KMS-11 (cell line): ENCODE measurements around the gene CECR2.
"Not testable (repeated sequence)": the region's sequence is repeated elsewhere in the genome, so short reads cannot be mapped to it uniquely, and the experiment has no call there.

Experiments
- H2AFZ ChIP-seq: fragments of 200-600 bp; sonication (generic); 2 replicates; pipeline ENCODE4 v1.6.1; 2016; ENCODE audit warnings: antibody characterized with exemption, mixed run types, low read depth
- H3K27ac ChIP-seq: fragments of 200-600 bp; sonication (generic); 2 replicates; pipeline ENCODE4 v1.6.1; 2016; ENCODE audit warnings: mild to moderate bottlenecking, mixed run types
- H3K27me3 ChIP-seq: fragments of 200-600 bp; sonication (generic); 2 replicates; pipeline ENCODE4 v1.6.1; 2017; ENCODE audit warnings: mild to moderate bottlenecking, low read depth, mixed run types, moderate library complexity; ENCODE audit not compliant: insufficient read depth
- H3K36me3 ChIP-seq: fragments of 200-600 bp; sonication (generic); 2 replicates; pipeline ENCODE4 v1.6.1; 2017; ENCODE audit warnings: mild to moderate bottlenecking, mixed run types; ENCODE audit not compliant: insufficient read depth
- H3K4me1 ChIP-seq: fragments of 200-600 bp; sonication (generic); 2 replicates; pipeline ENCODE4 v1.6.1; 2016; ENCODE audit warnings: mild to moderate bottlenecking, low read depth, mixed run types; ENCODE audit not compliant: poor library complexity, severe bottlenecking
- H3K4me2 ChIP-seq: fragments of 200-600 bp; sonication (generic); 2 replicates; pipeline ENCODE4 v1.7.0; 2016; ENCODE audit warnings: mild to moderate bottlenecking, mixed run types
- H3K4me3 ChIP-seq: fragments of 200-600 bp; sonication (generic); IDR thresholded peaks from 2 replicates; pipeline ENCODE4 v1.6.1; 2017; ENCODE audit warnings: low read depth, low read length, mixed read lengths; ENCODE audit not compliant: insufficient read depth
- H3K79me2 ChIP-seq: fragments of 200-600 bp; sonication (generic); 2 replicates; pipeline ENCODE4 v1.6.1; 2016; ENCODE audit warnings: low read depth, mixed run types; ENCODE audit not compliant: insufficient read depth
- H3K9ac ChIP-seq: fragments of 200-600 bp; sonication (generic); 2 replicates; pipeline ENCODE4 v1.6.1; 2016; ENCODE audit warnings: mild to moderate bottlenecking, mixed run types
- H4K20me1 ChIP-seq: fragments of 200-600 bp; sonication (generic); 2 replicates; pipeline ENCODE4 v1.6.1; 2016; ENCODE audit warnings: mild to moderate bottlenecking, mixed run types; ENCODE audit not compliant: insufficient read depth
- TF ChIP-seq, protein P1 (sequence below): fragments of 200-600 bp; sonication (generic); conservative IDR thresholded peaks from 2 replicates; pipeline ENCODE4 v1.6.1; 2017; ENCODE audit warnings: low read depth, mild to moderate bottlenecking, antibody characterized with exemption, low read length, moderate library complexity, mixed read lengths

The CECR2 gene

DNA sequence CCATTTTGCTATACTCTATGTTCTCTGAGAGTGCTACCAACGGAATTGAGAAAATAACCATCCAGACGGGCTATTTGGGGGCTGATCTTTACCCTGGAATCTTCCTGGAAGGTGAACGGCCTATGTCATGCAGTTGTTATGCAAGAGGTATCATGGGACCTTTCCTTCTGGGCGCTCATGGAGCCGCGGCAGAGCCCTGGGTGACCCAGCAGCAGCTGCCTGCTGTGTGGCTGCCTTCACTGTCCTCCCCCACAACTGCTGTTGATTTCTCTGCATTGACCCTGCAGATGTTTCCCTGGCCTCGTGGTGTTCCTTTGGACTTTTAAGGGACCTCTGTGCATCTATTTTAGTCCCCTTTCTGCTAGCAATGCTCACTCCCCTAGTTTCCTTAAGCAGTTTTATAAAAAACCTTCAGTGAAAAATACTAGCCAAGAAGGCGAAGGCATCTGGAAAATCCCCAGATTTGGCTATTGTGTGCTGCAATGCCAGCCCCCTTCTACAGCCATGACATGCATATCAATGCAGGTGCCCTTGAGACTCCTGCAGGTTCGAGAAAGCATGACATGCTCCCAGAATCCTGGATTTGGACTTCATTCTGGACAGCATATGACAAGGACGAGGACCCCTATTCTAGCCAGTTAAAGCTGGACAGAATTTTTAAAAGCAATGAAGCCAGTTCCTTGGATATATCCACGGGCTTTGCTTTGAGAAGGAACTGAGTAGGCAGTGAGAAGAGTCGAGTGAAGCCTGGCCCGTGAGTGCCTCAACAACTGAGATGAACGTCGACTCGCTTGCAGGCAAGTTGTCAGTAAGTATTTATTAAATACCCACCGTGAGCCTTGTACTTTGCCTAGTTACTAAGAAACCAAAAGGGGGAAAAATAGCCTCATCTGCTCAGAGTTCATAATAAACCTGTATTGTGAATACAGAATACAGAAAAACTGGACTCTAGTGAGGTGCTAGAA, 193.9 kb downstream of the CECR2 start, which contains the start of gene SLC25A18:
Gene SLC25A18 (plus strand): TSS at position 593 of the 965 bp plus-strand sequence. CDS start 16,447 bp downstream, outside the sequence.
- Histone ChIP-seq H3K4me2 (no peak within 1 kb of the TSS), H2AFZ (no peak within 1 kb of the TSS), H3K4me1 (no peaks in the 10 kb centered on the region), H4K20me1 (no peaks in the 10 kb centered on the region), H3K27me3 (no peaks in the 10 kb centered on the region), H3K79me2 (no peaks in the 10 kb centered on the region), H3K9ac (no peak within 1 kb of the TSS), H3K4me3 (no peak within 1 kb of the TSS), H3K36me3 (no peaks in the 10 kb centered on the region), H3K27ac (no peak within 1 kb of the TSS)
- TF ChIP-seq, protein P1, sequence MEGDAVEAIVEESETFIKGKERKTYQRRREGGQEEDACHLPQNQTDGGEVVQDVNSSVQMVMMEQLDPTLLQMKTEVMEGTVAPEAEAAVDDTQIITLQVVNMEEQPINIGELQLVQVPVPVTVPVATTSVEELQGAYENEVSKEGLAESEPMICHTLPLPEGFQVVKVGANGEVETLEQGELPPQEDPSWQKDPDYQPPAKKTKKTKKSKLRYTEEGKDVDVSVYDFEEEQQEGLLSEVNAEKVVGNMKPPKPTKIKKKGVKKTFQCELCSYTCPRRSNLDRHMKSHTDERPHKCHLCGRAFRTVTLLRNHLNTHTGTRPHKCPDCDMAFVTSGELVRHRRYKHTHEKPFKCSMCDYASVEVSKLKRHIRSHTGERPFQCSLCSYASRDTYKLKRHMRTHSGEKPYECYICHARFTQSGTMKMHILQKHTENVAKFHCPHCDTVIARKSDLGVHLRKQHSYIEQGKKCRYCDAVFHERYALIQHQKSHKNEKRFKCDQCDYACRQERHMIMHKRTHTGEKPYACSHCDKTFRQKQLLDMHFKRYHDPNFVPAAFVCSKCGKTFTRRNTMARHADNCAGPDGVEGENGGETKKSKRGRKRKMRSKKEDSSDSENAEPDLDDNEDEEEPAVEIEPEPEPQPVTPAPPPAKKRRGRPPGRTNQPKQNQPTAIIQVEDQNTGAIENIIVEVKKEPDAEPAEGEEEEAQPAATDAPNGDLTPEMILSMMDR = no peak

DNA sequence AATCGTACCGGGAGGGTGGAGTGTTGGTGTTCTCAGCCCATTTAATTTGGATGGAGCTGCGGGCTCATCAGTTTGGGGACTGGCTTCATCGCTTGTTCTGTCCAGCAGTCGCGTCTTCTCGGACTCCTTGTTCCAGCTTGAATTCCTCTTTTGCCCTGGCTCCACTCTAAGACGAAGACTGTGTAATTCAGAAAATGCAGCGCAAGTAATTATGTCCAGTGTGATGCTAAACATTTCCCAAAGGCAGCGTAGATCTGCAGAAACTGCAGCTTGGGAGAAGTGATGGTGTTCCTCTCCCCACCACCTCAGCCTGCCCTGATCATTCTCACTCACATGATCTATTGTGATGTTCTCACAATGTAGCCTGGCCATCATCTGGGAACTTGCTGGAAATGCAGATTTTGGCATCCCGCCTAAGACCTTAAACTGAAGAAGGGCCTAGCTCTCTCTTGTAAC, 194.7 kb downstream of the CECR2 start:
- H3K36me3 ChIP-seq = no peaks in the 10 kb centered on the region

DNA sequence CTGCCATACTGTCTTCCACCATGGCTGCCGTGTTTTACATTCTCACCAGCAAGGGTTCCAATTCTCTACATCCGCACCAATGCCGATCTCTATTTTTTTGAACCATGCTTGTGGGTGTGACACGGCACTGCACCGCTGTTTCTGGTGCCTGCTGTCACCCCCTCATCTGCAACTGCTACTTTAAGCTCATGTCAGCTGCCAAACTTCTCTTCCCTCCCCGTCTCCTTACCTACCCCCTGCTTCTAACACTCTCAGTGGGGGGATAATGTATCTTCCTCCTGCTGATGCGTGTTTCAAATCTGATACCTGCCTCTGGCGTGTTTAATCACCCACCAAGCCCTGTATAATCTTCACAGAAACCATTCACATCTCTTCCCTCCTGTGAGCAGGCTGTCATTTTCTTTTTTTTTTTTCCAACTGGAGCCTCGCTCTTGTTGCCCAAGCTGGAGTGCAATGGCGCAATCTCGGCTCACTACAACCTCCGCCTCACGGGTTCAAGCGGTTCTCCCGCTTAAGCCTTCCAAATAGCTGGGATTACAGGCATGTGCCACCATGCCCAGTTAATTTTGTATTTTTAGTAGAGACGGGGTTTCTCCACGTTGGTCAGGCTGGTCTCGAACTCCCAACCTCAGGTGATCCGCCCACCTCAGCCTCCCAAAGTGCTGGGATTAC, 196.9 kb downstream of the CECR2 start:
- H3K36me3 ChIP-seq, H3K4me3 ChIP-seq, H3K4me1 ChIP-seq, H2AFZ ChIP-seq, H3K4me2 ChIP-seq, H3K79me2 ChIP-seq, H3K27ac ChIP-seq, H3K27me3 ChIP-seq, H3K9ac ChIP-seq, H4K20me1 ChIP-seq: not testable (repeated sequence)

More for the DNA sequence above, 194.7 kb downstream of the CECR2 start:
- no peak overlapping the region for H3K4me3 ChIP-seq
- no peaks in the 10 kb centered on the region for H3K79me2 ChIP-seq
- TF ChIP-seq, protein P1 = no peak
- no peak overlapping the region for H3K9ac ChIP-seq
- H3K4me2 ChIP-seq = no peak overlapping the region
- H4K20me1 ChIP-seq = no peaks in the 10 kb centered on the region
- H2AFZ ChIP-seq = no peak overlapping the region
- no peak overlapping the region for H3K27ac ChIP-seq
- H3K4me1 ChIP-seq = no peaks in the 10 kb centered on the region
- no peaks in the 10 kb centered on the region for H3K27me3 ChIP-seq

DNA sequence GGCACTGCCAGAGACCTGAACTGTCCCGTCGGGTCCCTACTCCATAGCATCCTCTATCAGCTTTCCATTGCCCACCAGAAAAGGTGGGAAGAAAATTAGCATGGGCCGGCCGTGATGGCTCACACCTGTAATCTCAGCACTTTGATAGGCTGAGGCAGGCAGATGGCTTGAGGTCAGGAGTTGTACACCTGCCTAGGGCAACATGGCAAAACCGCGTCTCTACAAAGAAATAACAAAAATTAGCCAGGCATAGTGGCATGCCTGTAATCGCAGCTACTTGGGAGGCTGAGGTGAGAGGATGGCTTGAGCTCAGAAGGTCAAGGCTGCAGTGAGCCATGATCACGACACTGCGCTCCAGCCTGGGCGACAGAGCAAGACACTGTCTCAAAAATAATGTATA, 197.5 kb downstream of the CECR2 start:
- no peaks in the 10 kb centered on the region for H3K79me2 ChIP-seq
- H3K27me3 ChIP-seq = no peaks in the 10 kb centered on the region
- no peak overlapping the region for H3K27ac ChIP-seq
- H3K4me1 ChIP-seq = no peaks in the 10 kb centered on the region
- H2AFZ ChIP-seq = no peak overlapping the region
- no peaks in the 10 kb centered on the region for H3K36me3 ChIP-seq
- H3K9ac ChIP-seq = no peak overlapping the region
- no peaks in the 10 kb centered on the region for H4K20me1 ChIP-seq
- TF ChIP-seq, protein P1 = no peak
- no peak overlapping the region for H3K4me3 ChIP-seq
- no peak overlapping the region for H3K4me2 ChIP-seq
